HCT116 (cell line): Measurements from ENCODE around the gene PCNP. TPM values are rescaled to one million over a fixed set of nuclear protein-coding genes. Genes with fewer than 3 reads are reported as not detected.

Experiments used
- ATAC-seq: fragments of 200-7000 bp; cut with Tn5 transposase; 2 replicates; pipeline ENCODE4 v1.9.1; 2020; ENCODE audit warnings: mild to moderate bottlenecking, moderate library complexity
- BruUV-seq: library from RNA; stranded (reverse); fragments of 400-500 nt; replicated peaks from 2 replicates; lab custom pipeline; 2021; lab: Mats Ljungman, UMichigan
- CTCF ChIA-PET: fragments of 300-600 bp; sonication (Branson Sonifier 250); formaldehyde crosslinking; loops from one replicate; lab custom pipeline; 2021; ENCODE audit warnings: antibody characterized with exemption; lab: Charles Lee
- POLR2A ChIA-PET: fragments of 300-600, 350-600 bp; sonication (Branson Sonifier 250); formaldehyde crosslinking; loops from one replicate; lab custom pipeline; 2021; ENCODE audit warnings: antibody characterized with exemption; lab: Charles Lee
- RAD21 ChIA-PET, 2 experiments: fragments of 300-600 bp; sonication (Branson Sonifier 250); formaldehyde crosslinking; loops; one replicate each; lab custom pipeline; 2023; ENCODE audit warnings: low total read pairs in 2 of 2; ENCODE audit not compliant: uncharacterized antibody in 2 of 2, unreplicated experiment in 2 of 2, low non-redundant PET in 1 of 2; lab: Charles Lee
- DNase-seq: peaks from one replicate; pipeline ENCODE4 v3.0.0-alpha.2; 2010; ENCODE audit warnings: low read depth, low spot score
- H2AFZ ChIP-seq: fragments of 200-600 bp; shearing (Covaris generic), sonication (generic); 2 replicates; pipeline ENCODE4 v1.6.1; 2017; ENCODE audit warnings: low read depth, mixed run types, mixed read lengths, antibody characterized with exemption, low read length; ENCODE audit not compliant: poor library complexity, severe bottlenecking
- H3K27ac ChIP-seq: 2 replicates; pipeline ENCODE4 v1.5.1; 2012; ENCODE audit warnings: low read depth, low read length
- H3K27me3 ChIP-seq: fragments of 200-600 bp; sonication (generic); 2 replicates; pipeline ENCODE4 v1.6.1; 2016; ENCODE audit warnings: mixed run types, low read length, mixed read lengths; ENCODE audit not compliant: insufficient read depth
- H3K36me3 ChIP-seq, 2 experiments: fragments of 200-500 bp in 1 of 2; fragments of 200-600 bp in 1 of 2; sonication (Bioruptor generic) in 1 of 2; sonication (generic) in 1 of 2; 2 replicates each; pipeline versions ENCODE4 v1.5.1 to v1.6.1; 2014 to 2016; ENCODE audit warnings: low read length in 2 of 2, inconsistent platforms in 1 of 2, mixed read lengths in 1 of 2, mixed run types in 1 of 2; ENCODE audit not compliant: insufficient read depth in 2 of 2, control insufficient read depth in 1 of 2
- H3K4me1 ChIP-seq, 2 experiments: fragments of 200-600 bp in 1 of 2; sonication (generic) in 1 of 2; 2 replicates each; pipeline versions ENCODE4 v1.5.1 to v1.6.1; 2012 to 2017; ENCODE audit warnings: low read length in 2 of 2, inconsistent platforms in 1 of 2, mild to moderate bottlenecking in 1 of 2, mixed read lengths in 1 of 2, mixed run types in 1 of 2, moderate library complexity in 1 of 2; ENCODE audit not compliant: insufficient read depth in 2 of 2, control insufficient read depth in 1 of 2
- H3K4me2 ChIP-seq: fragments of 200-600 bp; sonication (generic); 2 replicates; pipeline ENCODE4 v1.6.1; 2017; ENCODE audit warnings: mixed run types, low read length, mixed read lengths
- H3K4me3 ChIP-seq, 2 experiments: fragments of 200-600 bp in 1 of 2; sonication (generic) in 1 of 2; replicated peaks in 1 of 2; 2 replicates each; pipeline ENCODE4 v1.5.1; 2011 to 2016; ENCODE audit warnings: low read length in 2 of 2, control low read depth in 1 of 2, low read depth in 1 of 2, mild to moderate bottlenecking in 1 of 2, mixed read lengths in 1 of 2, mixed run types in 1 of 2
- H3K79me2 ChIP-seq: fragments of 200-600 bp; sonication (generic); 2 replicates; pipeline ENCODE4 v1.6.1; 2017; ENCODE audit warnings: mild to moderate bottlenecking, mixed run types, low read length, moderate library complexity, mixed read lengths; ENCODE audit not compliant: insufficient read depth
- H3K9ac ChIP-seq: fragments of 200-600 bp; sonication (generic); 2 replicates; pipeline ENCODE4 v1.6.1; 2016; ENCODE audit warnings: low read length, mixed read lengths
- H3K9me2 ChIP-seq: fragments of 200-600 bp; sonication (generic), shearing (Covaris generic); 2 replicates; pipeline ENCODE4 v1.6.1; 2017; ENCODE audit warnings: mixed run types, mild to moderate bottlenecking, moderate library complexity; ENCODE audit not compliant: insufficient read depth
- H3K9me3 ChIP-seq, 2 experiments: fragments of 200-500 bp in 1 of 2; fragments of 200-600 bp in 1 of 2; sonication (Bioruptor generic) in 1 of 2; sonication (generic) in 1 of 2; 2 replicates each; pipeline ENCODE4 v1.6.1; 2014 to 2017; ENCODE audit warnings: low read length in 2 of 2, mixed read lengths in 2 of 2, inconsistent platforms in 1 of 2, low read depth in 1 of 2, mild to moderate bottlenecking in 1 of 2, mixed run types in 1 of 2, moderate library complexity in 1 of 2; ENCODE audit not compliant: control insufficient read depth in 1 of 2, insufficient read depth in 1 of 2
- H4K20me1 ChIP-seq: fragments of 200-600 bp; sonication (generic), shearing (Covaris generic); 2 replicates; pipeline ENCODE4 v1.6.1; 2017; ENCODE audit warnings: mixed run types, mild to moderate bottlenecking, moderate library complexity; ENCODE audit not compliant: insufficient read depth
- EZH2phosphoT487 ChIP-seq: fragments of 200-600 bp; IDR thresholded peaks from 2 replicates; pipeline ENCODE4 v1.6.1; 2018; ENCODE audit warnings: antibody characterized with exemption, borderline replicate concordance
- RAD21 ChIP-seq: IDR thresholded peaks from 2 replicates; pipeline ENCODE4 v1.6.1; 2012; ENCODE audit warnings: low read depth, mild to moderate bottlenecking
- intact Hi-C: fragments of 100-400 bp; cut with micrococcal nuclease; formaldehyde crosslinking; loops from 2 replicates; pipeline ENCODE4 v1.10.0; 2022
- total RNA-seq: library from RNA; stranded (reverse); gene quantifications from one replicate; pipeline ENCODE4 v1.2.1, GENCODE V29; 2021; ENCODE audit not compliant: unreplicated experiment
- TF ChIP-seq, protein P1 (sequence below): IDR thresholded peaks from 2 replicates; pipeline ENCODE4 v1.6.1; 2012; ENCODE audit warnings: low read depth
- TF ChIP-seq, protein P2 (sequence below), 3 experiments: fragments of 200-600 bp in 1 of 3; sonication (generic) in 1 of 3; IDR thresholded peaks in 2 of 3; conservative IDR thresholded peaks in 1 of 3; 2 replicates each; pipeline ENCODE4 v1.5.1; 2012 to 2017; ENCODE audit warnings: low read depth in 2 of 3, low read length in 2 of 3, antibody characterized with exemption in 1 of 3, borderline replicate concordance in 1 of 3, control low read depth in 1 of 3, mild to moderate bottlenecking in 1 of 3, mixed read lengths in 1 of 3, mixed run types in 1 of 3, moderate library complexity in 1 of 3; ENCODE audit not compliant: insufficient read depth in 1 of 3
- TF ChIP-seq, protein P3 (sequence below): IDR thresholded peaks from 2 replicates; pipeline ENCODE4 v1.6.1; 2012

Gene PCNP
- total RNA-seq, 1 experiment from 2014 or later, result 177 TPM

DNA sequence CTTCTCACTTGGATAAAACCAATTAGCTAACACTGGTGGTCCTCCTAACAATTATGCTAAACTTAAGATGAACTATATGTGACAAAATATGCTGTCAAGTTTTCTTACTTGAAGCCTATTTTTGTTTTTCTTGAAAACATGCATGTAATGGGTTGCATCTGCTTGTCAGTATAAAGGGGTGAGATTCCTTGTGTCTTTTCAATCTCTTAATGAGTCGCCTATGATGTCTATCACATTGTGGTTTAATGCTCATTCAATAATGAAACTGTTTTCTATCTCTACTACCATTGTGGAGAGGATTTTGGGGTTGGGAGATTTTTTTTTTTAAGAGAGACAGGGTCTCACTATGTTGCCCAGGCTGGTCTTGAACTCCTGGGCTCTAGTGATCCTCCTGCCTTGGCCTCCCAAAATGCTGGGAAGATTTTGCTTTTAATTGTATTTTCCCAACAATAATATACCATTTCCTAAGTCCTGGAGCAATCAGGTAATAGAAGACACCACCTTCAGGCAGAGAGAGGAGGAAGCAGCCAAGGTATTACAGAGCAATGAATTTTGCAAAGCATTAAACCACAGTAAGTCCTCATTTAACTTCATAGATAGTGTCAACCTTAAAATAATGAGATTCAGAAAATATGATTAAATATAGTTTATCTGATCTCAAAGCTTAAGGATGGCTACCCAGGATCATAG lies 29.7 kb upstream of the PCNP start:
- Histone ChIP-seq H3K4me2 (no peak overlapping the region), H3K27me3 (no peaks in the 10 kb centered on the region), H4K20me1 (no peaks in the 10 kb centered on the region), H3K9ac (no peak overlapping the region), H3K36me3 (no peaks in the 10 kb centered on the region), H3K9me3 (no peaks in the 10 kb centered on the region), H2AFZ (no peak overlapping the region), H3K9me2 (no peaks in the 10 kb centered on the region), H3K79me2 (no peaks in the 10 kb centered on the region), H3K4me1 (no peaks in the 10 kb centered on the region), H3K4me3 (no peak overlapping the region), H3K27ac (no peak overlapping the region)
- CTCF ChIA-PET, result no interaction called here
- RAD21 ChIA-PET, result no interaction called here
- peak; percentile 66 for ATAC-seq
- intact Hi-C loops, result loop anchor here (5.0 kb wide), 1 partner anchor 332 kb away; no protein-coding TSS in a partner anchor
- TF ChIP-seq, protein P1, sequence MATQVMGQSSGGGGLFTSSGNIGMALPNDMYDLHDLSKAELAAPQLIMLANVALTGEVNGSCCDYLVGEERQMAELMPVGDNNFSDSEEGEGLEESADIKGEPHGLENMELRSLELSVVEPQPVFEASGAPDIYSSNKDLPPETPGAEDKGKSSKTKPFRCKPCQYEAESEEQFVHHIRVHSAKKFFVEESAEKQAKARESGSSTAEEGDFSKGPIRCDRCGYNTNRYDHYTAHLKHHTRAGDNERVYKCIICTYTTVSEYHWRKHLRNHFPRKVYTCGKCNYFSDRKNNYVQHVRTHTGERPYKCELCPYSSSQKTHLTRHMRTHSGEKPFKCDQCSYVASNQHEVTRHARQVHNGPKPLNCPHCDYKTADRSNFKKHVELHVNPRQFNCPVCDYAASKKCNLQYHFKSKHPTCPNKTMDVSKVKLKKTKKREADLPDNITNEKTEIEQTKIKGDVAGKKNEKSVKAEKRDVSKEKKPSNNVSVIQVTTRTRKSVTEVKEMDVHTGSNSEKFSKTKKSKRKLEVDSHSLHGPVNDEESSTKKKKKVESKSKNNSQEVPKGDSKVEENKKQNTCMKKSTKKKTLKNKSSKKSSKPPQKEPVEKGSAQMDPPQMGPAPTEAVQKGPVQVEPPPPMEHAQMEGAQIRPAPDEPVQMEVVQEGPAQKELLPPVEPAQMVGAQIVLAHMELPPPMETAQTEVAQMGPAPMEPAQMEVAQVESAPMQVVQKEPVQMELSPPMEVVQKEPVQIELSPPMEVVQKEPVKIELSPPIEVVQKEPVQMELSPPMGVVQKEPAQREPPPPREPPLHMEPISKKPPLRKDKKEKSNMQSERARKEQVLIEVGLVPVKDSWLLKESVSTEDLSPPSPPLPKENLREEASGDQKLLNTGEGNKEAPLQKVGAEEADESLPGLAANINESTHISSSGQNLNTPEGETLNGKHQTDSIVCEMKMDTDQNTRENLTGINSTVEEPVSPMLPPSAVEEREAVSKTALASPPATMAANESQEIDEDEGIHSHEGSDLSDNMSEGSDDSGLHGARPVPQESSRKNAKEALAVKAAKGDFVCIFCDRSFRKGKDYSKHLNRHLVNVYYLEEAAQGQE, result no peak
- TF ChIP-seq EZH2phosphoT487 (no peak), RAD21 (peak; percentile 54)
- TF ChIP-seq, protein P2, sequence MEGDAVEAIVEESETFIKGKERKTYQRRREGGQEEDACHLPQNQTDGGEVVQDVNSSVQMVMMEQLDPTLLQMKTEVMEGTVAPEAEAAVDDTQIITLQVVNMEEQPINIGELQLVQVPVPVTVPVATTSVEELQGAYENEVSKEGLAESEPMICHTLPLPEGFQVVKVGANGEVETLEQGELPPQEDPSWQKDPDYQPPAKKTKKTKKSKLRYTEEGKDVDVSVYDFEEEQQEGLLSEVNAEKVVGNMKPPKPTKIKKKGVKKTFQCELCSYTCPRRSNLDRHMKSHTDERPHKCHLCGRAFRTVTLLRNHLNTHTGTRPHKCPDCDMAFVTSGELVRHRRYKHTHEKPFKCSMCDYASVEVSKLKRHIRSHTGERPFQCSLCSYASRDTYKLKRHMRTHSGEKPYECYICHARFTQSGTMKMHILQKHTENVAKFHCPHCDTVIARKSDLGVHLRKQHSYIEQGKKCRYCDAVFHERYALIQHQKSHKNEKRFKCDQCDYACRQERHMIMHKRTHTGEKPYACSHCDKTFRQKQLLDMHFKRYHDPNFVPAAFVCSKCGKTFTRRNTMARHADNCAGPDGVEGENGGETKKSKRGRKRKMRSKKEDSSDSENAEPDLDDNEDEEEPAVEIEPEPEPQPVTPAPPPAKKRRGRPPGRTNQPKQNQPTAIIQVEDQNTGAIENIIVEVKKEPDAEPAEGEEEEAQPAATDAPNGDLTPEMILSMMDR (IDR thresholded peaks at IDR 0.05 in 2 of 3, conservative IDR thresholded peaks at IDR 0.05 in 1 of 3; ENCODE audit: borderline replicate concordance in 1 of 3, insufficient read depth in 1 of 3, low read depth in 2 of 3, low read length in 2 of 3), result peak in 2 of 3 experiments; percentile 30 to 48; a peak in 2 of 6 replicates
- TF ChIP-seq, protein P3, sequence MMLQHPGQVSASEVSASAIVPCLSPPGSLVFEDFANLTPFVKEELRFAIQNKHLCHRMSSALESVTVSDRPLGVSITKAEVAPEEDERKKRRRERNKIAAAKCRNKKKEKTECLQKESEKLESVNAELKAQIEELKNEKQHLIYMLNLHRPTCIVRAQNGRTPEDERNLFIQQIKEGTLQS, result no peak
- POLR2A ChIA-PET, result no interaction called here
- DNase-seq, result no peak
- BruUV-seq, result no TSS peak
